Endothelial cell of umbilical vein (primary cell): ENCODE results near the gene CELSR2. TPM values are rescaled to one million over a fixed set of nuclear protein-coding genes. Genes with fewer than 3 reads are reported as not detected.

Source experiments
- BruUV-seq: library from RNA; stranded (reverse); fragments of 400-500 nt; replicated peaks from 2 replicates; lab custom pipeline; 2021; lab: Mats Ljungman, UMichigan
- CTCF ChIA-PET: fragments of 300-600, 350-600 bp; sonication (Branson Sonifier 250); formaldehyde crosslinking; loops from one replicate; lab custom pipeline; 2021; ENCODE audit warnings: antibody characterized with exemption, inconsistent platforms; lab: Charles Lee
- POLR2A ChIA-PET: fragments of 300-600, 350-600 bp; sonication (Branson Sonifier 250); formaldehyde crosslinking; loops from one replicate; lab custom pipeline; 2021; ENCODE audit warnings: antibody characterized with exemption, inconsistent platforms; lab: Charles Lee
- DNase-seq: peaks from one replicate; pipeline ENCODE4 v3.0.0-alpha.2; 2011; ENCODE audit warnings: low read depth, low spot score
- FAIRE-seq: peaks from 2 replicates; lab custom pipeline; 2011; peaks lifted over from hg19 to GRCh38; lab: Jason Lieb, UNC
- H2AFZ ChIP-seq: 2 replicates; pipeline ENCODE4 v1.6.0; 2012; ENCODE audit warnings: low read depth, low read length, control low read depth, inconsistent platforms
- H3K27ac ChIP-seq: 2 replicates; pipeline ENCODE4 v1.5.1; 2011; ENCODE audit warnings: low read depth, mild to moderate bottlenecking, control low read depth, low read length, moderate library complexity; ENCODE audit not compliant: insufficient read depth
- H3K27me3 ChIP-seq, 2 experiments: 2 replicates each; pipeline versions ENCODE4 v1.6.0 to v1.6.1; 2011; ENCODE audit warnings: low read length in 2 of 2, mixed read lengths in 1 of 2; ENCODE audit not compliant: control insufficient read depth in 2 of 2, insufficient read depth in 2 of 2
- H3K36me3 ChIP-seq, 2 experiments: 2 replicates in 1 of 2; 3 replicates in 1 of 2; pipeline ENCODE4 v1.5.1; 2011; ENCODE audit warnings: low read length in 2 of 2, mild to moderate bottlenecking in 1 of 2, moderate library complexity in 1 of 2; ENCODE audit not compliant: control insufficient read depth in 2 of 2, insufficient read depth in 2 of 2; ENCODE audit errors: extremely low read depth in 1 of 2
- H3K4me1 ChIP-seq: 3 replicates; pipeline ENCODE4 v1.5.1; 2011; ENCODE audit warnings: mild to moderate bottlenecking, low read length; ENCODE audit not compliant: control insufficient read depth, insufficient read depth; ENCODE audit errors: extremely low read depth
- H3K4me2 ChIP-seq: 2 replicates; pipeline ENCODE4 v1.6.1; 2011; ENCODE audit warnings: low read length, control low read depth, mixed read lengths; ENCODE audit not compliant: insufficient read depth
- H3K4me3 ChIP-seq, 3 experiments: fragments of 200-600 bp in 1 of 3; sonication (generic), shearing (Covaris generic) in 1 of 3; replicated peaks in 1 of 3; 2 replicates each; pipeline ENCODE4 v1.5.1; 2011 to 2016; ENCODE audit warnings: control low read depth in 3 of 3, low read length in 3 of 3, mild to moderate bottlenecking in 2 of 3, inconsistent platforms in 1 of 3, low read depth in 1 of 3, moderate library complexity in 1 of 3; ENCODE audit not compliant: insufficient read depth in 1 of 3
- H3K79me2 ChIP-seq: 2 replicates; pipeline ENCODE4 v1.6.0; 2012; ENCODE audit warnings: low read length, inconsistent platforms; ENCODE audit not compliant: control insufficient read depth, insufficient read depth
- H3K9ac ChIP-seq: replicated peaks from 2 replicates; pipeline ENCODE3; 2011; ENCODE audit warnings: low read length, control low read depth; ENCODE audit not compliant: insufficient read depth; ENCODE audit errors: extremely low read depth
- H3K9me1 ChIP-seq: replicated peaks from 3 replicates; pipeline ENCODE4 v1.6.0; 2011; ENCODE audit warnings: mild to moderate bottlenecking, low read length; ENCODE audit not compliant: control insufficient read depth, insufficient read depth; ENCODE audit errors: extremely low read depth
- H3K9me3 ChIP-seq: replicated peaks from 2 replicates; pipeline ENCODE4 v1.5.1; 2012; ENCODE audit warnings: low read length, inconsistent platforms; ENCODE audit not compliant: control insufficient read depth, insufficient read depth
- H4K20me1 ChIP-seq: replicated peaks from 2 replicates; pipeline ENCODE3; 2011; ENCODE audit warnings: mild to moderate bottlenecking, low read length; ENCODE audit not compliant: control insufficient read depth, insufficient read depth; ENCODE audit errors: extremely low read depth
- CTCF ChIP-seq, 2 donors: IDR thresholded peaks; 1 replicate in 1 of 2; 2 replicates in 1 of 2; pipeline ENCODE4 v1.5.1; 2011; ENCODE audit warnings: low read length in 2 of 2, mild to moderate bottlenecking in 2 of 2, moderate library complexity in 2 of 2, control low read depth in 1 of 2, inconsistent platforms in 1 of 2, low read depth in 1 of 2; ENCODE audit not compliant: insufficient read depth in 1 of 2; ENCODE audit errors: extremely low read depth in 1 of 2
- EZH2 ChIP-seq: IDR thresholded peaks from 2 replicates; pipeline ENCODE4 v1.6.1; 2012; ENCODE audit warnings: borderline replicate concordance, low read depth, mild to moderate bottlenecking, moderate library complexity, low read length, inconsistent platforms; ENCODE audit not compliant: severe bottlenecking
- FOS ChIP-seq: IDR thresholded peaks from 2 replicates; pipeline ENCODE4 v1.6.1; 2011; ENCODE audit warnings: mild to moderate bottlenecking, low read length, moderate library complexity, borderline replicate concordance; ENCODE audit not compliant: insufficient read depth
- GATA2 ChIP-seq: IDR thresholded peaks from 2 replicates; pipeline ENCODE4 v1.7.0; 2011; ENCODE audit warnings: low read depth, mild to moderate bottlenecking, moderate library complexity, mixed read lengths, low read length; ENCODE audit not compliant: insufficient read length, insufficient read depth
- JUN ChIP-seq: IDR thresholded peaks from 2 replicates; pipeline ENCODE4 v1.6.1; 2011; ENCODE audit warnings: borderline replicate concordance, low read depth; ENCODE audit not compliant: insufficient read length, insufficient read depth
- MAX ChIP-seq: IDR thresholded peaks from 2 replicates; pipeline ENCODE4 v1.6.1; 2011; ENCODE audit not compliant: insufficient read depth, insufficient read length
- MYC ChIP-seq: IDR thresholded peaks from one replicate; pipeline ENCODE4 v1.6.1; 2011; ENCODE audit warnings: mild to moderate bottlenecking, low read depth, low read length
- POLR2A ChIP-seq: IDR thresholded peaks from 2 replicates; pipeline ENCODE4 v1.6.1; 2012; ENCODE audit warnings: low read depth, mild to moderate bottlenecking, control low read depth, low read length
- POLR2AphosphoS5 ChIP-seq: IDR thresholded peaks from 2 replicates; pipeline ENCODE4 v1.6.1; 2012; ENCODE audit warnings: low read depth, mild to moderate bottlenecking, control low read depth, low read length, moderate library complexity; ENCODE audit not compliant: insufficient read depth
- dilution Hi-C: fragments of 300-500 bp; cut with MboI; formaldehyde crosslinking; loops from one replicate; pipeline ENCODE4 v1.15.0; 2019; ENCODE audit warnings: low sequenced_read_pairs; ENCODE audit not compliant: extremely low pct_ligation_motif_present
- intact Hi-C: fragments of 100-400 bp; cut with micrococcal nuclease; formaldehyde crosslinking; loops from one replicate; pipeline ENCODE4 v1.10.0; 2022
- polyA plus RNA-seq, 4 experiments: library from polyadenylated mRNA; depleted of rRNA in 3 of 4; stranded (reverse) in 3 of 4; unstranded in 1 of 4; fragments of >200 nt; gene quantifications; 2 replicates each; pipeline versions ENCODE4 v1.2.1 to v1.2.3, GENCODE V29; 2011 to 2012; ENCODE audit warnings: missing spikeins in 1 of 4
- total RNA-seq: library from RNA; stranded (reverse); gene quantifications from 2 replicates; pipeline ENCODE4 v1.2.3, GENCODE V29; 2021

Gene CELSR2
- total and polyA plus RNA-seq, 2 donors (not counting 3 experiments of a cell fraction or from before 2014, with no cell fraction given): 0.90 to 1.4 TPM

GRCh38 chr1:109309347-109309746 is 60.0 kb downstream of the CELSR2 start:
- H3K36me3 ChIP-seq: no peaks in the 10 kb centered on the region
- H3K9me1 ChIP-seq: no peaks in the 10 kb centered on the region
- H3K9me3 ChIP-seq: no peaks in the 10 kb centered on the region
- ChIA-PET POLR2A (no interaction called here), CTCF (no interaction called here)
- H4K20me1 ChIP-seq: no peaks in the 10 kb centered on the region
- no peak overlapping the region for H3K4me3 ChIP-seq
- DNase-seq (no peak), FAIRE-seq (no peak)
- no peak overlapping the region for H3K4me2 ChIP-seq
- no peaks in the 10 kb centered on the region for H3K79me2 ChIP-seq
- H3K4me1 ChIP-seq: no peaks in the 10 kb centered on the region
- H3K9ac ChIP-seq: no peak overlapping the region
- no peak for TF ChIP-seq POLR2A
- no peak for TF ChIP-seq EZH2
- no peak for TF ChIP-seq GATA2
- TF ChIP-seq POLR2AphosphoS5: no peak
- no peak for TF ChIP-seq JUN
- no peak for TF ChIP-seq CTCF (IDR thresholded peaks at IDR 0.05; ENCODE audit: extremely low read depth in 1 of 2, insufficient read depth in 1 of 2, low read depth in 1 of 2, low read length in 2 of 2)
- no peak for TF ChIP-seq MYC
- TF ChIP-seq FOS: no peak
- no peak for TF ChIP-seq MAX
- dilution Hi-C loops (no loop called here), intact Hi-C loops (no loop called here)
- H3K27me3 ChIP-seq: peaks cover 8 to 9% of the 10 kb centered on the region in 2 experiments
- H2AFZ ChIP-seq: no peak overlapping the region
- no peak overlapping the region for H3K27ac ChIP-seq
- BruUV-seq: no TSS peak
